Breast epithelium (tissue), 3 donors: ENCODE data around the gene C1QTNF3.
"Not testable (repeated sequence)": the region's sequence is repeated elsewhere in the genome, so short reads cannot be mapped to it uniquely, and the experiment has no call there.

Experiments used
- POLR2A ChIP-seq: fragments of 450-650 bp; IDR thresholded peaks from one replicate; pipeline ENCODE4 v1.6.1; 2016; ENCODE audit warnings: antibody characterized with exemption, mild to moderate bottlenecking, moderate library complexity
- POLR2AphosphoS5 ChIP-seq, 3 donors: sonication (generic); formaldehyde crosslinking; IDR thresholded peaks; one replicate each; pipeline ENCODE4 v1.6.1; 2017; ENCODE audit warnings: antibody characterized with exemption in 3 of 3
- TF ChIP-seq, protein P1 (sequence below), 3 donors: fragments of 450-650 bp; IDR thresholded peaks; one replicate each; pipeline ENCODE4 v1.5.1; 2016 to 2017; ENCODE audit warnings: antibody characterized with exemption in 3 of 3, mild to moderate bottlenecking in 3 of 3, moderate library complexity in 3 of 3

GRCh38 chr5:34077636-34078035 lies 34.6 kb upstream of the C1QTNF3 start:
- TF ChIP-seq, protein P1, sequence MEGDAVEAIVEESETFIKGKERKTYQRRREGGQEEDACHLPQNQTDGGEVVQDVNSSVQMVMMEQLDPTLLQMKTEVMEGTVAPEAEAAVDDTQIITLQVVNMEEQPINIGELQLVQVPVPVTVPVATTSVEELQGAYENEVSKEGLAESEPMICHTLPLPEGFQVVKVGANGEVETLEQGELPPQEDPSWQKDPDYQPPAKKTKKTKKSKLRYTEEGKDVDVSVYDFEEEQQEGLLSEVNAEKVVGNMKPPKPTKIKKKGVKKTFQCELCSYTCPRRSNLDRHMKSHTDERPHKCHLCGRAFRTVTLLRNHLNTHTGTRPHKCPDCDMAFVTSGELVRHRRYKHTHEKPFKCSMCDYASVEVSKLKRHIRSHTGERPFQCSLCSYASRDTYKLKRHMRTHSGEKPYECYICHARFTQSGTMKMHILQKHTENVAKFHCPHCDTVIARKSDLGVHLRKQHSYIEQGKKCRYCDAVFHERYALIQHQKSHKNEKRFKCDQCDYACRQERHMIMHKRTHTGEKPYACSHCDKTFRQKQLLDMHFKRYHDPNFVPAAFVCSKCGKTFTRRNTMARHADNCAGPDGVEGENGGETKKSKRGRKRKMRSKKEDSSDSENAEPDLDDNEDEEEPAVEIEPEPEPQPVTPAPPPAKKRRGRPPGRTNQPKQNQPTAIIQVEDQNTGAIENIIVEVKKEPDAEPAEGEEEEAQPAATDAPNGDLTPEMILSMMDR (IDR thresholded peaks at IDR 0.05): not testable (repeated sequence)
- not testable (repeated sequence) for TF ChIP-seq POLR2AphosphoS5 (IDR thresholded peaks at IDR 0.05); POLR2A
